Right hindlimb (tissue), 1 donor: Measurements from ENCODE around the gene MACROD2.
"Not testable (repeated sequence)": the region's sequence is repeated elsewhere in the genome, so short reads cannot be mapped to it uniquely, and the experiment has no call there.

Source experiments
- DNase-seq: peaks from one replicate; pipeline ENCODE4 v3.0.0-alpha.2; 2018

The MACROD2 gene

GRCh38 chr20:14981486-14981885 is 986.2 kb downstream of the MACROD2 start:
- not testable (repeated sequence) for DNase-seq

GRCh38 chr20:14982324-14982723 is 987.0 kb downstream of the MACROD2 start:
- not testable (repeated sequence) for DNase-seq

- no peak for DNase-seq
Observed at GRCh38 chr20:14984305-14984704, 989.0 kb downstream of the MACROD2 start.

DNA sequence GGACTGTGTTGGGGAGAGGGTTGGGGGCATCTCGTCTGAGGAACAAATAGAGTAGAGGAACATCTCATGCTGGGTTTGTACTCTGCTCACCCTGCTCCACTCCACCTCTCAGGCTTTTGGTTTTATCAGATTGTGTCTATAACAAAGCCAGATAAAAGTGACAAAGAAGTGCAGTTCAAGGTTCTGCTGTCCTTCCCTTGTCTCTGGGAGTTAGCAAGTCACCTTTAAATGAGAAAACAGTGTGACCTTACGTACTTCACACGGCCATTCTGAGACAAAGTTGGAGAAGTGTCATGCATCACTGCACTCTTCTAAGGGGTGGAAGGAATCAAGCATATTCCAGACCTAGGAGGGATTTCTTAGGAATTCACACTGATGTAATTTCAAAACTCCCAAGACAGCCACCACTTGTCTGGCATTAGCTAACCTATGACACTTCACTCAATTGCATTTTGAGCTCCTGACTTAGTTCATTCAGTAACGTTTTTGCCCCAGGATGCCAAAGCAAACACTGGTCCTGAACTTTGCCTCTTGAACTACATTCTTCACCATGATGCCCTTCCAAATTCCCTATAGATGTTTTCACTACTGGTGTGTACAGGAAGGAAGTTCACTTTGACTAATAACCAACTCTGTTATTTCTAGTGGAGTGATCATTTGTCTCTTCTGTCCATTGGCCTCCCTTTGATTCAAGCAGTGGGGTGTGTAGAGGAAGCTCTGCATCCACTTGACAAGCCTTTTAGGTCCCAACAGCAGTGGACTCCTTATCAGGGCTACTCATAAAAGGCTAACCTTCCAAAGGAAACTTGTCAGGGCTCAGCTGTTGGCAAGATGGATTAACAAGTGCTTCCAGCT is 989.7 kb downstream of the MACROD2 start:
- no peak for DNase-seq

DNA sequence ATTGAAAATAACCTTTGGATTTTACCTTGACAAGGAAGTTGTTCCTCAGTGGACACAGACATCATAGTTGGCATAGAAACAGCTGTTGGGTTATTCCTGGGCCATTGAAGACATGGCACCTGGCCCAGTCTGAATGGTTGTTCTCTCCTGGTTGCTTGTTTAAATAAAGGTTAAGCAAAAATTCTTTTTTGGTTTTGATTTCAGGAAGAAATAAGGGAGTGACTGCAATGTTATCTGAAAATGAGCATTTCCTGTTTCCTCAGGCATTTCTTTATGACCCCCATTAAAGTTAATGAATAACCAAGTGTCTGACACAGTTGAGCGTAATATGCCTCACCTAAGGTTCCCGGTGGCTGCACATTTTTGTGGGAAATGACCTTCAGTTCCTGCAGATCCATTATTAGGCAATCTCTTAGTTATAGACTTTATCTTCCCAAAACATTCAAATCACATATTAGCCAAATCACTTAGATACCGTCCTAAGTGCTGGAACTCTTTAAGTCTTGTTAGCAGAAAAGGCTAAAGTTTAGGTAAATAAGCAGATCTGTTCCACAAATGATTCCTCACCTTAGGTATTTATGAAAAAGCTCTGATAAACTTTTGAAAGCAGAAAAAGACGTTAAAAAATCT is 990.8 kb downstream of the MACROD2 start:
- DNase-seq: no peak

DNA sequence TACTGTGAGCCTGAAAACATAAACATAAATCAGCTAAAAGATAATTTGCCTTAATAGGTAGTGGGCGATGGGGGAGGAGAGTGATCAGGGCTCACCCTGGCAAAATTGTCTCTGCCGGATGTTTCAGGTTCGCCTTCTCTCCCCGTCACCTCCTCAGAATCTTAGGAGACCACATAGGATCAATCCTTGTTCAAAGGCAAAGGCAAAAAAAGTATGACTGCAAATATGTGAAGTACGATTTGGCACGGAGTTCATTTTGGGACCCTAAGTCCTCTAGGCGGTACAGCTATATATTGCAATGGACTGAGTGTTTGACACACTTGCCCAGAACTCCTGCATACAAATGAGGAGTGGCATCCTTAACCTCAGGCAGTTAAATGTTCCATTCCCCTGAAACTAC is 991.3 kb downstream of the MACROD2 start:
- DNase-seq: no peak

- DNase-seq: no peak
Observed at GRCh38 chr20:14989535-14990290, 994.4 kb downstream of the MACROD2 start.

DNA sequence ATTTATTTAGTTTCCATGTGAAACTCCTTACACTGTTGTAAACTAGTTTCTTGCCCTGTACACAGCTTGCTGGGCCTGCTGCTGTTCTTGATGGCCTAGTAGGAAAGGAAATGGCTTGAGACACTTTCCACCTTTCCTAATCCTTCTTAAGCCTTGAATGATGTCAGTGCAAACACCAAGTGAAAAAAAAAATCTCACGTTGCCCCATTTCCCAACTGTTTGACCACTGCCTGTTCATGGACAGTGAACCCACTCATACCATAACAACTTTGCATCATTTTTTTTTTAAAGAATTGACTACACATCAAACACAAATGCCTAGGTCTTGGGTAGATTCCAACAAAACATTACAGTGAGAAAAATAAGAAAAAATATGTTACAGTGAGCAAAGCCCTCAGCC is 995.7 kb downstream of the MACROD2 start:
- DNase-seq: no peak

GRCh38 chr20:14992153-14992552 is 996.8 kb downstream of the MACROD2 start:
- DNase-seq: no peak

GRCh38 chr20:14992961-14993360 is 997.6 kb downstream of the MACROD2 start:
- no peak for DNase-seq

- DNase-seq: no peak
Observed at GRCh38 chr20:14996883-14997672, 1001.8 kb downstream of the MACROD2 start.

GRCh38 chr20:14997791-14998190 is 1002.5 kb downstream of the MACROD2 start:
- DNase-seq: no peak

DNA sequence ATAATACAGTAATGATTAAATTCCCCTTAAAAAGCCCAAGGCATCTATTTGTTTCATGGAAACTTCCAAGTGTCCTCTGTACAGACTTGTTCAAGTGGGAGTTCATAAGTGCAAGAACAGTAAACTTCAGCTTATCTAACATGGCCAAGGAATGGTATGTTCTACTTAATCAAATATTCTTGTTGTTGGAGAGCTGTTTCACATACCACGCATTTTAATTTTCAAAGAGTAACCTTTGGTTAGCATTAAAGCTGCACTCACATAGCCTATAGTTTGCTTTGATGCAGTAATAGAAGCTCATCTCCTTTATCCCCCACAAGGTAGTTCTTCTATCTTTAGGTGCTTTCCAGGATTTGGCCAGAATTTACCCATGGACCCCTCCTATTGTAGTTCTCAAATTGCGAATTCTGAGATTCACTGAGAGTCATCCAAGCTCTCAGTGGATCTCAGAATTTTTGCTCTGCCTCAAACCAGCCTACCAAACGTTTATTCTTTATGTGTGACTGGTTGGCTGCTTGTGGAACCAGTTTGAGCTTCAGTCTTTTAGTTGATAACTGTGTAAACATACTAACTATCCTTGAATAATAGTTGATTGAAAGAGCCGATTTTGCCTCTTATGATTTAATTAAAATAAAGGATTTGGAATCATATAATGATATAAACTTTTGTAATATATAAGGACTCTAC is 1010.1 kb downstream of the MACROD2 start:
- DNase-seq: no peak

DNA sequence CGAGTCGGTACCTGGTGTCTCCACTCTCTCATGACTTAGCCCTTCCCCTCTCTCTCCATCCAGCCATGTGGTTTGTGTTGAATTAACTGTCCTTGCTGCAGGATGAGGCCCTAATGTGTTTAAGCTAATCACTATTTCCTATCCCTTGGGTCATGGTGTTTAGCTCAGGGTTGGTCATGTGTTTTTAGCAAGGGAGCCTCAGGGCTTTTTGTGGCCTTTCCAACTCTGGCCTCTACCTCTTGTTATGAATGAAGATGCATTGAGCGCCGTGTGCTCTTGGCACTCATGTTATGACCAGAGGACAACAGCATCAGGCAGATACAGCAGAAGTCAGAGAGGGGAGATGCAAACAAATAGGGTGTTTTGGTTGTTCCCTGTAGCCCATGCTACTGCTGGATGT is 1016.3 kb downstream of the MACROD2 start:
- DNase-seq: no peak

GRCh38 chr20:15012566-15012965 is 1017.2 kb downstream of the MACROD2 start:
- DNase-seq: peak; percentile 27

GRCh38 chr20:15016875-15017274 is 1021.6 kb downstream of the MACROD2 start:
- not testable (repeated sequence) for DNase-seq

DNA sequence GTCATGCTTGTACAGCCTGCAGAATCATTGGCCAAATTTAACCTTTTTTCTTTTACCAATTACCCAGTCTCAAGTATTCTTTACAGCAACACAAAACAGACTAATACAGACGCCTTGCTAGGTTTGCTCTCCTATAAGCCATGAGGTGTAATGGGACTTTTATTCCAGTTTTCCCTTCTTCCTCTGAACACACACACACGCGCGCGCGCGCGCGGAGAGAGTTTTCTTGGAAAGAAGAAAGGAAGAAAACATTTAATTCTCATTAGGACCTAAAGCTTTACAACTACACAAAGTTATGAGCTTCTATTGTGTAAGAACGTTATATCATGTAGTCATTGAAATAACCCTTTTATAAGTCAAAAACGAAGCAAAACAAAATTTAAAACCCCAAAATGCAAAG is 1023.6 kb downstream of the MACROD2 start:
- no peak for DNase-seq

DNA sequence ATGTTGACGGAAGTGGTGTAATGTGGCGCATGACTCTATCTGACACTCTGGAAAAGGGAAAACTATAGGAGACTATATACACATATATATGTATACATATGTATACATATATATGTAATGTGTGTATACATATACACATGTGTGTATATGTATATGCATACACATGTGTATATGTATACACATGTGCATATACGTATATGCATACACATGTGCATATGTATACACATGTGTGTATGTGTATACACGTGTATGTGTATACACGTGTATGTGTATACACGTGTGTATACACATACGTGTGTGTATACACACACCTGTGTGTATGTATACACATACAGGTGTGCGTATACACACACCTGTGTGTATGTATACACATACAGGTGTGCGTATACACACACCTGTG is 1025.5 kb downstream of the MACROD2 start:
- DNase-seq: no peak

GRCh38 chr20:15022921-15023320 is 1027.6 kb downstream of the MACROD2 start:
- no peak for DNase-seq

DNA sequence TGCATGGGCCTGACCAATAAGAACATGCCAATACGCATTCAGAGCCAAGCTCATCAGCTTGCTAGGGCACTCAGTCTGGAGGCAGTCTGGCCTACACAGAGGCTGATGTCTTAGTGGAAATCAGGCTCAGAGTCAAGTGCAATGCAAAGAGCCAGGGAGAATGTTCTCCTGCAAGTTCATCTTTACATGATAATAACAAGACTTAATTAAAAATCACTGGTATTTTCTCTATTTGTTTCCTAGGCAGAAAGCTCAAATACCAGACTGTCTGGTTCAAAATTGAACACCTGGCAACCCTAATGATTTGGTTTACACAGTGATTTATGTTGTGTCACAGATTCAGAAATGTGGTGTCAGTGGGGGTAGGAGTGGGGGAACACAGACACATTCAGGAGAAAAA is 1031.4 kb downstream of the MACROD2 start:
- no peak for DNase-seq

DNA sequence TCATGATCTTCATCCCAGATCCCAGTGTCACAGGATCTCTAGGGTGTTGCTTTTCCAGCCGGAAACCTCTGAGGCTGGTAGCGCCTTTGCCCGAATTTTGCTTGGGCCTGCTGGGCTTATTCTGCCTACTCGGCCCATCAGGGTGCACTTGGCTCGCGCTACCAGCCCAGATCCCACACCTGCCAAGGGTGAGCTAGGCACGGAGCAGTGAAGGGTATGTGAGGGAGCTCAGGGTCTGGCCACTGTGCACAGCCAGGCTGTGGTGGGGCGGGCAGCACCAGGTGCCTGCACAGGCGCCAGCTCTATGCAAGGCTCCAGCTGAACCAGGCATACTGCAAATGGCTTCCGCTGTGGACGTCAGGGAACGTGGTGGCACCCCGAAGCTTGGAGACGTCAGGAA is 1035.5 kb downstream of the MACROD2 start:
- no peak for DNase-seq
